ENCODE results near the gene FBXO38. TPM values are rescaled to one million over a fixed set of nuclear protein-coding genes. Genes with fewer than 3 reads are reported as not detected.

FBXO38 gene
- total and polyA plus RNA-seq, 2 of the 4 experiments (the other 2 are of a cell fraction): 14.9 to 70.1 TPM

GRCh38 chr5:148394587-148395019, 10.8 kb downstream of the FBXO38 start:
- CTCF ChIA-PET: interaction anchor here (1.5 kb wide), 1 partner anchor 20 kb away, joined by 5 read pairs; no protein-coding TSS in a partner anchor
- Histone ChIP-seq H3K27me3 (ENCODE audit: control insufficient read depth, insufficient read depth, low read length) (no peaks in the 10 kb centered on the region), H3K23ac (ENCODE audit: low read depth, low read length) (no peak overlapping the region), H2BK20ac (ENCODE audit: low read depth, low read length) (no peak overlapping the region), H2BK120ac (ENCODE audit: low read depth, low read length) (no peak overlapping the region), H4K8ac (ENCODE audit: low read depth in 2 of 2, low read length in 2 of 2) (no peak overlapping the region), H3K9me1 (ENCODE audit: insufficient read depth, low read length) (peaks cover 11% of the 10 kb centered on the region), H2AFZ (replicated peaks; ENCODE audit: low read length, poor library complexity) (no peak overlapping the region), H3K14ac (replicated peaks; ENCODE audit: low read depth, low read length) (no peak overlapping the region), H2BK15ac (ENCODE audit: low read depth, low read length) (no peak overlapping the region), H4K20me1 (ENCODE audit: insufficient read depth, low read length) (peaks cover 35% of the 10 kb centered on the region), H2BK5ac (ENCODE audit: low read depth, low read length, poor library complexity, severe bottlenecking) (no peak overlapping the region), H2AK5ac (ENCODE audit: low read depth, low read length) (no peak overlapping the region), H3K9ac (ENCODE audit: low read depth, low read length) (no peak overlapping the region), H3K18ac (ENCODE audit: low read depth, low read length) (no peak overlapping the region), H4K5ac (ENCODE audit: low read depth, low read length) (no peak overlapping the region), H3K4me1 (ENCODE audit: control insufficient read depth, insufficient read depth, low read length) (peaks cover 3% of the 10 kb centered on the region), H3K56ac (ENCODE audit: extremely low read depth, insufficient read depth, low read length) (no peak overlapping the region), H4K91ac (ENCODE audit: insufficient read depth, low read depth, low read length) (no peak overlapping the region), H3K9me3 (ENCODE audit: control insufficient read depth, insufficient read depth, low read length) (no peaks in the 10 kb centered on the region), H3K79me1 (ENCODE audit: low read depth in 1 of 2, low read length in 2 of 2) (peaks cover 32 to 62% of the 10 kb centered on the region in 2 experiments), H2AK9ac (replicated peaks; ENCODE audit: low read depth, low read length, poor library complexity) (no peak overlapping the region), H3K4me3 (ENCODE audit: insufficient read depth, low read depth, low read length) (no peak overlapping the region), H3K27ac (ENCODE audit: insufficient read depth, low read length) (no peak overlapping the region), H3K36me3 (ENCODE audit: control insufficient read depth, insufficient read depth, low read length) (peaks cover 11% of the 10 kb centered on the region), H3K4ac (ENCODE audit: low read depth, low read length) (no peak overlapping the region), H3K4me2 (ENCODE audit: low read depth, low read length) (no peak overlapping the region)
- POLR2A ChIA-PET (ENCODE audit: unreplicated experiment): no interaction called here
- in situ Hi-C loops (cut with MboI; ENCODE audit: low sequenced_read_pairs): no loop called here
- BruUV-seq (replicated peaks): no TSS peak
- intact Hi-C loops (cut with micrococcal nuclease): loop anchor here (5.0 kb wide), 1 partner anchor 38 kb away; no protein-coding TSS in a partner anchor
- dilution Hi-C loops (cut with HindIII; ENCODE audit: low sequenced_read_pairs, unreplicated experiment): no loop called here
- WGBS, 2 experiments (ENCODE audit: extremely low coverage in 2 of 2, insufficient read length in 1 of 2): no CpG with 5 or more reads among the region's 3 CpGs
- no peak for ATAC-seq (ENCODE audit: low read depth)
- DNase-seq: no peak
- TF ChIP-seq CHD1 (IDR thresholded peaks at IDR 0.05; ENCODE audit: low read depth, low read length) (no peak), RAD21 (IDR thresholded peaks at IDR 0.05; ENCODE audit: low read length) (no peak), NFE2L2 (IDR thresholded peaks at IDR 0.05; ENCODE audit: low read depth, low read length) (no peak), ELK1 (IDR thresholded peaks at IDR 0.05; ENCODE audit: borderline replicate concordance, low read depth, low read length) (no peak), CEBPB (IDR thresholded peaks at IDR 0.05; ENCODE audit: low read depth, low read length) (no peak), POLR2A (IDR thresholded peaks at IDR 0.05; ENCODE audit: low read depth, low read length) (no peak), BHLHE40 (IDR thresholded peaks at IDR 0.05; ENCODE audit: low read depth, low read length) (no peak), RCOR1 (IDR thresholded peaks at IDR 0.05; ENCODE audit: insufficient replicate concordance, low read length) (no peak), MAZ (IDR thresholded peaks at IDR 0.05; ENCODE audit: borderline replicate concordance, low read depth, low read length) (no peak), USF2 (IDR thresholded peaks at IDR 0.05; ENCODE audit: low read depth, low read length) (no peak), FOS (IDR thresholded peaks at IDR 0.05; ENCODE audit: low read depth, low read length) (no peak), MXI1 (IDR thresholded peaks at IDR 0.05; ENCODE audit: borderline replicate concordance, low read depth, low read length) (no peak), MAFK (IDR thresholded peaks at IDR 0.05; ENCODE audit: low read depth, low read length) (no peak), RFX5 (IDR thresholded peaks at IDR 0.05; ENCODE audit: low read depth, low read length) (no peak)

Data from IMR-90 (cell line).